Stimulated activated CD8-positive, alpha-beta memory T cell treated with anti-CD3 and anti-CD28 coated beads, Interleukin-12 subunit alpha, Interleukin-12 subunit beta, amount 100 ng/mL, for 1 hour (primary cell): ENCODE results near the gene TSPAN31.
A peak's percentile ranks its signal among the peaks of the same experiment; 100 is the strongest.

Source experiments
- DNase-seq: peaks from one replicate; pipeline ENCODE4 v3.0.0-alpha.2; 2020; ENCODE audit warnings: low read depth

Gene TSPAN31

GRCh38 chr12:57735952-57736740 lies 8.7 kb upstream of the TSPAN31 start:
- DNase-seq = no peak

GRCh38 chr12:57736741-57737466 lies 7.9 kb upstream of the TSPAN31 start:
- DNase-seq = no peak

- DNase-seq = no peak
Observed at GRCh38 chr12:57737467-57738460, 7.1 kb upstream of the TSPAN31 start.

- no peak for DNase-seq
Observed at GRCh38 chr12:57738661-57739237, 6.1 kb upstream of the TSPAN31 start, which contains the start of gene AGAP2. Gene AGAP2, minus strand, starts transcription at chr12:57738742. Its CDS starts 496 bp downstream, at chr12:57738246.

- no peak for DNase-seq
Observed at GRCh38 chr12:57739387-57739786, 5.5 kb upstream of the TSPAN31 start.

- no peak for DNase-seq
Observed at GRCh38 chr12:57739914-57740538, 4.8 kb upstream of the TSPAN31 start.

- peak; percentile 72 for DNase-seq
Observed at GRCh38 chr12:57740656-57741412, 4.0 kb upstream of the TSPAN31 start.

GRCh38 chr12:57741413-57741789 lies 3.4 kb upstream of the TSPAN31 start:
- no peak for DNase-seq

- peak; percentile 62 for DNase-seq
Observed at GRCh38 chr12:57741844-57742738, 2.7 kb upstream of the TSPAN31 start.

- no peak for DNase-seq
Observed at GRCh38 chr12:57743769-57744168, 1.1 kb upstream of the TSPAN31 start.

- no peak for DNase-seq
Observed at GRCh38 chr12:57744194-57744776, 554 bp upstream of the TSPAN31 start.

GRCh38 chr12:57745485-57745881 lies 644 bp downstream of the TSPAN31 start:
- no peak for DNase-seq

GRCh38 chr12:57746025-57746424 lies 1.2 kb downstream of the TSPAN31 start:
- DNase-seq = no peak

GRCh38 chr12:57749061-57749460 lies 4.2 kb downstream of the TSPAN31 start:
- DNase-seq = no peak

GRCh38 chr12:57750561-57751431 lies 6.0 kb downstream of the TSPAN31 start:
- DNase-seq = no peak

- no peak for DNase-seq
Observed at GRCh38 chr12:57751432-57751787, 6.6 kb downstream of the TSPAN31 start.

GRCh38 chr12:57751788-57752667 lies 7.2 kb downstream of the TSPAN31 start, which contains the start of gene CDK4:
Gene CDK4, minus strand, starts transcription at chr12:57752310. Its CDS starts 593 bp downstream, at chr12:57751717.
- DNase-seq = peak; percentile 97
